GM12878 (cell line): ENCODE data around the gene LIG1.

ENCODE experiments used
- ASH2L ChIP-seq: fragments of 300-600, 200-600 bp; sonication (generic); IDR thresholded peaks from 2 replicates; pipeline ENCODE4 v1.6.1; 2017; ENCODE audit warnings: low read depth, mild to moderate bottlenecking, borderline replicate concordance
- BHLHE40 ChIP-seq, 2 experiments: fragments of 450-650 bp in 1 of 2; IDR thresholded peaks; 2 replicates each; pipeline ENCODE4 v1.6.1; 2011 to 2017; ENCODE audit warnings: low read depth in 2 of 2, borderline replicate concordance in 1 of 2, improper control_type of control experiment in 1 of 2, low read length in 1 of 2, mild to moderate bottlenecking in 1 of 2
- EZH2 ChIP-seq: IDR thresholded peaks from 2 replicates; pipeline ENCODE4 v1.6.1; 2012; ENCODE audit warnings: low read depth, mild to moderate bottlenecking, control low read depth, inconsistent platforms, low read length, borderline replicate concordance; ENCODE audit not compliant: control insufficient read depth
- FOXM1 ChIP-seq: IDR thresholded peaks from 2 replicates; pipeline ENCODE4 v1.6.1; 2012; ENCODE audit warnings: low read depth, mild to moderate bottlenecking, inconsistent platforms, low read length, moderate library complexity
- LARP7 ChIP-seq: fragments of 450-650 bp; IDR thresholded peaks from 2 replicates; pipeline ENCODE4 v1.6.1; 2017; ENCODE audit warnings: mild to moderate bottlenecking
- POLR2A ChIP-seq: IDR thresholded peaks from 2 replicates; pipeline ENCODE4 v1.6.1; 2011; ENCODE audit warnings: low read depth, mild to moderate bottlenecking, low read length
- POLR2AphosphoS5 ChIP-seq: IDR thresholded peaks from 2 replicates; pipeline ENCODE4 v1.6.1; 2011; ENCODE audit warnings: mild to moderate bottlenecking, low read length, inconsistent platforms
- SREBF2 ChIP-seq: IDR thresholded peaks from 2 replicates; pipeline ENCODE4 v1.6.1; 2012; ENCODE audit warnings: mild to moderate bottlenecking, low read length
- TAF1 ChIP-seq: IDR thresholded peaks from 2 replicates; pipeline ENCODE4 v1.6.1; 2011; ENCODE audit warnings: mild to moderate bottlenecking, low read depth, low read length, borderline replicate concordance
- YBX1 ChIP-seq: fragments of 450-650 bp; IDR thresholded peaks from 2 replicates; pipeline ENCODE4 v1.6.1; 2016; ENCODE audit warnings: antibody characterized with exemption
- YY1 ChIP-seq: IDR thresholded peaks from 2 replicates; pipeline ENCODE4 v1.6.1; 2011; ENCODE audit warnings: low read depth, mild to moderate bottlenecking, low read length
- TF ChIP-seq, protein P1 (sequence below), 3 experiments: IDR thresholded peaks in 2 of 3; conservative IDR thresholded peaks in 1 of 3; 2 replicates each; pipeline ENCODE4 v1.5.1; 2011; ENCODE audit warnings: low read depth in 3 of 3, low read length in 3 of 3, mild to moderate bottlenecking in 3 of 3, control low read depth in 2 of 3, moderate library complexity in 2 of 3, inconsistent platforms in 1 of 3, mixed read lengths in 1 of 3; ENCODE audit not compliant: control insufficient read depth in 2 of 3, insufficient read depth in 1 of 3; ENCODE audit errors: extremely low read depth in 1 of 3
- TF ChIP-seq, protein P2 (sequence below): IDR thresholded peaks from 2 replicates; pipeline ENCODE4 v1.6.1; 2012; ENCODE audit warnings: mild to moderate bottlenecking, low read depth, low read length

DNA sequence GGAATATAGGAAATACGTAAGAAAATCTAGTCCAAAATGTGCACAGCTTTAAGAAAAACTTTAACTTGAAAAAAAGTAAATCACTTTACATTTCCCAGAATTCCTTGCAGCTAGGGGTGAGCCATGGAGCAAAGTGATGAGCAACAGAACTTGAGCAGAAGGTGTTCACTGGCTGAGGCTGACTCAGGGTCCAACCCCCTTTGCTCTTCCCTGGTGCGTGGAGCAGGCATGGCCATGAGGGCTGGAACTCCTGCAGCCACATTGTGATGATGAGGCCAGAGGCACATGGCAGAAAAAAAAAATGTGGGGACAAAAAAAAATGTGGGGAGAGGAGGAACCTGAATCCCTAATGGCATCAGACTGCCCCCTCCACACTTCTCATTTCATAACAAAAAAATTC lies 49.6 kb downstream of the LIG1 start:
- TF ChIP-seq ASH2L (no peak), YY1 (no peak), BHLHE40 (IDR thresholded peaks at IDR 0.05; ENCODE audit: borderline replicate concordance in 1 of 2, low read depth in 2 of 2, low read length in 1 of 2) (no peak), FOXM1 (no peak), LARP7 (no peak), SREBF2 (no peak), EZH2 (no peak), POLR2AphosphoS5 (no peak), POLR2A (no peak), YBX1 (no peak), TAF1 (no peak)
- TF ChIP-seq, protein P1, sequence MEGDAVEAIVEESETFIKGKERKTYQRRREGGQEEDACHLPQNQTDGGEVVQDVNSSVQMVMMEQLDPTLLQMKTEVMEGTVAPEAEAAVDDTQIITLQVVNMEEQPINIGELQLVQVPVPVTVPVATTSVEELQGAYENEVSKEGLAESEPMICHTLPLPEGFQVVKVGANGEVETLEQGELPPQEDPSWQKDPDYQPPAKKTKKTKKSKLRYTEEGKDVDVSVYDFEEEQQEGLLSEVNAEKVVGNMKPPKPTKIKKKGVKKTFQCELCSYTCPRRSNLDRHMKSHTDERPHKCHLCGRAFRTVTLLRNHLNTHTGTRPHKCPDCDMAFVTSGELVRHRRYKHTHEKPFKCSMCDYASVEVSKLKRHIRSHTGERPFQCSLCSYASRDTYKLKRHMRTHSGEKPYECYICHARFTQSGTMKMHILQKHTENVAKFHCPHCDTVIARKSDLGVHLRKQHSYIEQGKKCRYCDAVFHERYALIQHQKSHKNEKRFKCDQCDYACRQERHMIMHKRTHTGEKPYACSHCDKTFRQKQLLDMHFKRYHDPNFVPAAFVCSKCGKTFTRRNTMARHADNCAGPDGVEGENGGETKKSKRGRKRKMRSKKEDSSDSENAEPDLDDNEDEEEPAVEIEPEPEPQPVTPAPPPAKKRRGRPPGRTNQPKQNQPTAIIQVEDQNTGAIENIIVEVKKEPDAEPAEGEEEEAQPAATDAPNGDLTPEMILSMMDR (IDR thresholded peaks at IDR 0.05 in 2 of 3, conservative IDR thresholded peaks at IDR 0.05 in 1 of 3; ENCODE audit: control insufficient read depth in 2 of 3, extremely low read depth in 1 of 3, insufficient read depth in 1 of 3, low read depth in 3 of 3, low read length in 3 of 3): no peak
- TF ChIP-seq, protein P2, sequence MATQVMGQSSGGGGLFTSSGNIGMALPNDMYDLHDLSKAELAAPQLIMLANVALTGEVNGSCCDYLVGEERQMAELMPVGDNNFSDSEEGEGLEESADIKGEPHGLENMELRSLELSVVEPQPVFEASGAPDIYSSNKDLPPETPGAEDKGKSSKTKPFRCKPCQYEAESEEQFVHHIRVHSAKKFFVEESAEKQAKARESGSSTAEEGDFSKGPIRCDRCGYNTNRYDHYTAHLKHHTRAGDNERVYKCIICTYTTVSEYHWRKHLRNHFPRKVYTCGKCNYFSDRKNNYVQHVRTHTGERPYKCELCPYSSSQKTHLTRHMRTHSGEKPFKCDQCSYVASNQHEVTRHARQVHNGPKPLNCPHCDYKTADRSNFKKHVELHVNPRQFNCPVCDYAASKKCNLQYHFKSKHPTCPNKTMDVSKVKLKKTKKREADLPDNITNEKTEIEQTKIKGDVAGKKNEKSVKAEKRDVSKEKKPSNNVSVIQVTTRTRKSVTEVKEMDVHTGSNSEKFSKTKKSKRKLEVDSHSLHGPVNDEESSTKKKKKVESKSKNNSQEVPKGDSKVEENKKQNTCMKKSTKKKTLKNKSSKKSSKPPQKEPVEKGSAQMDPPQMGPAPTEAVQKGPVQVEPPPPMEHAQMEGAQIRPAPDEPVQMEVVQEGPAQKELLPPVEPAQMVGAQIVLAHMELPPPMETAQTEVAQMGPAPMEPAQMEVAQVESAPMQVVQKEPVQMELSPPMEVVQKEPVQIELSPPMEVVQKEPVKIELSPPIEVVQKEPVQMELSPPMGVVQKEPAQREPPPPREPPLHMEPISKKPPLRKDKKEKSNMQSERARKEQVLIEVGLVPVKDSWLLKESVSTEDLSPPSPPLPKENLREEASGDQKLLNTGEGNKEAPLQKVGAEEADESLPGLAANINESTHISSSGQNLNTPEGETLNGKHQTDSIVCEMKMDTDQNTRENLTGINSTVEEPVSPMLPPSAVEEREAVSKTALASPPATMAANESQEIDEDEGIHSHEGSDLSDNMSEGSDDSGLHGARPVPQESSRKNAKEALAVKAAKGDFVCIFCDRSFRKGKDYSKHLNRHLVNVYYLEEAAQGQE: no peak
